ENCODE results near the gene C1orf174. TPM values are rescaled to one million over a fixed set of nuclear protein-coding genes. Genes with fewer than 3 reads are reported as not detected.

The C1orf174 gene
- total RNA-seq, result 19.9 TPM
- long read RNA-seq, transcript C1orf174-201 (4 exons, 1,666 nt), result major isoform, 38 of 47 reads
- long read RNA-seq, partial matches to known transcripts, result 3 of 47 reads
- long read RNA-seq, other reads (novel, unspliced or antisense), result 6 of 47 reads

- Histone ChIP-seq H3K27me3 (no peaks in the 10 kb centered on the region), H3K27ac (peak within 1 kb of the TSS; percentile 97), H3K36me3 (no peaks in the 10 kb centered on the region), H3K9me3 (no peaks in the 10 kb centered on the region), H3K4me3 (peak within 1 kb of the TSS; percentile 90), H3K4me1 (peaks cover 9% of the 10 kb centered on the region)
- intact Hi-C loops (cut with DNase I), result no loop called here
- TF ChIP-seq CTCF (IDR thresholded peaks at IDR 0.05), result no peak
- ATAC-seq (peak; percentile 89), DNase-seq (peak; percentile 96)
These were observed at the start of gene C1orf174 for GRCh38 chr1:3900150-3900968. TSS of gene C1orf174 (minus strand) at chr1:3900272. CDS start at chr1:3900186, 86 bp downstream.

GRCh38 chr1:3948344-3948743 lies 48.3 kb upstream of the C1orf174 start:
- DNase-seq (no peak), ATAC-seq (no peak)
- Histone ChIP-seq H3K9me3 (no peaks in the 10 kb centered on the region), H3K4me3 (no peak overlapping the region), H3K36me3 (no peaks in the 10 kb centered on the region), H3K27ac (no peak overlapping the region), H3K27me3 (peaks cover 5% of the 10 kb centered on the region), H3K4me1 (no peaks in the 10 kb centered on the region)
- intact Hi-C loops (cut with DNase I), result no loop called here
- no peak for TF ChIP-seq CTCF (IDR thresholded peaks at IDR 0.05)

- Histone ChIP-seq H3K4me1 (peaks cover under 1% of the 10 kb centered on the region), H3K36me3 (no peaks in the 10 kb centered on the region), H3K27me3 (peaks cover 7% of the 10 kb centered on the region), H3K9me3 (no peaks in the 10 kb centered on the region), H3K4me3 (no peak overlapping the region), H3K27ac (no peak overlapping the region)
- no peak for ATAC-seq
- no peak for TF ChIP-seq CTCF (IDR thresholded peaks at IDR 0.05)
- no peak for DNase-seq
- intact Hi-C loops (cut with DNase I), result no loop called here
These were observed 46.1 kb upstream of the C1orf174 start for GRCh38 chr1:3945916-3946840.

GRCh38 chr1:3945222-3945621 lies 45.1 kb upstream of the C1orf174 start:
- DNase-seq (no peak), ATAC-seq (no peak)
- Histone ChIP-seq H3K9me3 (no peaks in the 10 kb centered on the region), H3K4me3 (no peak overlapping the region), H3K4me1 (peaks cover 3% of the 10 kb centered on the region), H3K36me3 (no peaks in the 10 kb centered on the region), H3K27ac (no peak overlapping the region), H3K27me3 (peaks cover 15% of the 10 kb centered on the region)
- TF ChIP-seq CTCF (IDR thresholded peaks at IDR 0.05), result no peak
- intact Hi-C loops (cut with DNase I), result no loop called here

- TF ChIP-seq CTCF (IDR thresholded peaks at IDR 0.05), result no peak
- H3K36me3 ChIP-seq, result no peaks in the 10 kb centered on the region
- H3K4me3 ChIP-seq, result no peak overlapping the region
- H3K4me1 ChIP-seq, result peaks cover 3% of the 10 kb centered on the region
- H3K27ac ChIP-seq, result no peak overlapping the region
- H3K27me3 ChIP-seq, result peaks cover 16% of the 10 kb centered on the region
- DNase-seq (no peak), ATAC-seq (no peak)
- H3K9me3 ChIP-seq, result no peaks in the 10 kb centered on the region
- intact Hi-C loops (cut with DNase I), result no loop called here
These were observed 44.6 kb upstream of the C1orf174 start for GRCh38 chr1:3944578-3945125.

Data from upper lobe of right lung (tissue), 1 donor.